ENCODE data around the gene SOD3. TPM values are rescaled to one million over a fixed set of nuclear protein-coding genes. Genes with fewer than 3 reads are reported as not detected.

Gene SOD3
- polyA plus RNA-seq, 4 donors = 10.0 to 20.4 (median 12.5) TPM

DNA sequence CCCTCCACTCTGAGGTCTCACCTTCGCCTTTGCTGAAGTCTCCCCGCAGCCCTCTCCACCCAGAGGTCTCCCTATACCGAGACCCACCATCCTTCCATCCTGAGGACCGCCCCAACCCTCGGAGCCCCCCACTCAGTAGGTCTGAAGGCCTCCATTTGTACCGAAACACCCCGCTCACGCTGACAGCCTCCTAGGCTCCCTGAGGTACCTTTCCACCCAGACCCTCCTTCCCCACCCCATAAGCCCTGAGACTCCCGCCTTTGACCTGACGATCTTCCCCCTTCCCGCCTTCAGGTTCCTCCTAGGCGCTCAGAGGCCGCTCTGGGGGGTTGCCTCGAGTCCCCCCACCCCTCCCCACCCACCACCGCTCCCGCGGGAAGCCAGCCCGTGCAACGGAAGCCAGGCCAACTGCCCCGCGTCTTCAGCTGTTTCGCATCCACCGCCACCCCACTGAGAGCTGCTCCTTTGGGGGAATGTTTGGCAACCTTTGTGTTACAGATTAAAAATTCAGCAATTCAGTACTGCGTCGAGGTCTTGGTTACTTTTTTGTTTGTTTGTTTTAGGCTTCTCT, 5.0 kb downstream of the SOD3 start:
- no peak for DNase-seq (ENCODE audit: low read depth in 4 of 4, low spot score in 3 of 4)

DNA sequence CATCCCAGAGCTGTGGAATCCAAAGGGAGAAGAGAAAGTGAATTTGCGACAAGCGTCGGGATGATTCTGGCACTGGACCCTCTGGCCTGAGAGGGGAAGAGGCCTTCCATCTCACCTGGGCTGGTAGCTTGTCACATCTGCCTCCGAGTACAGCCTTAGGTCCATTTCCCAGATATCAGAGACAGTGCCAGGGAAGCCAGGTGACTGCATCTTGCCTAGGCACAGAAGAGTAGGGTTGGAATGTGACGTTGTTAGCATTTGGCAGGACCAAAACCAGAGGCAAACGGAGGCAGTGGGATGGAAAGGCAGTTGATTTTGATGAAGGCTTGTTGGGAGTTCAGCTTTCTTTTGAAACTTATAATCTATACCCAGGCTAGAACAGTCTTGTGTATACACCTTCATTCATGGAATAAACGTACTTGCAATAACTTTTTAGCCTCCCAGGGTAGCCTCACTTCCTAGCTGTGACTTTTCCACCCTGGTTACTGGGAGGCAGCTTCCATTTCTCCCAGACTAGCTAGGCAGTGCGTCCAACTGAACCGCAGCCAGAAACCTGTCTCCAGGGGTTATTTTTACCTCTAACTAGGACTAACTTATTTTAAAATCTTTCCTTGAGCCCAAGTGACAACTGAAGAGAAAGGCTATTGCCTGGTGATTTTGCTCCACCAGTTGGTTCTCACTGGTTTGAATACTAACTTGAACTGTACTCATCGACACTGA, 5.9 kb downstream of the SOD3 start:
- no peak for DNase-seq (ENCODE audit: low read depth in 4 of 4, low spot score in 3 of 4)

DNA sequence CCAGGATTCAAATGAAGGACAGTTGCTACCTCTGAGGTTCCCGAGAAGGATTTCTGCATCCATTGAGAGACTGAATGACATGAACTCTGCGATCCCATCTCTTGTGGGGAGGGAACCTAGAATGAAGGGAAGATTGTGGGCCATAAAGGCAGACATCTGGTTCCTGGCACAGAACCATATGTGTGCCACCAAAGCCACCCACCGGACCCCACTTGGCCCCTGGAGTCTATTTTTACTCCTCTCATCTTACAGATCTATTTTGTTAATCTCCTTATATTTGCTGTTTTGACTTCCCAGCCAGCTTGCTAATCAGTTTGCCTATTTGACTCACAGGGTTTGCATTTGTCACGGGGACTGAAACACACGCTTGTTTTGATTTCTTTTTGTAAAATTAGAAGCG, 7.3 kb downstream of the SOD3 start:
- no peak for DNase-seq (ENCODE audit: low read depth in 4 of 4, low spot score in 3 of 4)

DNA sequence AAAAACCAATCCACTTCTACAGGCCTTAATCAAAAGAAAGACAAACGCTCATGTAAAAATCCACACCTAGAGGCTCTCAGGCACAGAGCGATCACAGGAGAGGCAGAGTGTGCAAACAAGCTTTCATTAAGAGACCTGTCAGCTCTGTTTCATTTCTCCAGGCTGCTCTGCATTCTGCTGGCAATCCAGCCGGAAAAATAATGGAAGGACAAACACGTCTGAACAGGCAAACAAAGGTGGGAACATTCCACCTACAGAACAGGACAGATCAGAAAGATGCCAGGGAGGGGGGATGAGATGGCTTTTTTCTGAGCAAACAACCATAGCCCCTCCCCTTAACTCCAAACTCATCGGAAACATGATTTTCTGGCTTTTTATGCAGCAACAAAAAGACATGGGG, 9.7 kb downstream of the SOD3 start:
- DNase-seq (ENCODE audit: low read depth in 4 of 4, low spot score in 3 of 4) = no peak

DNA sequence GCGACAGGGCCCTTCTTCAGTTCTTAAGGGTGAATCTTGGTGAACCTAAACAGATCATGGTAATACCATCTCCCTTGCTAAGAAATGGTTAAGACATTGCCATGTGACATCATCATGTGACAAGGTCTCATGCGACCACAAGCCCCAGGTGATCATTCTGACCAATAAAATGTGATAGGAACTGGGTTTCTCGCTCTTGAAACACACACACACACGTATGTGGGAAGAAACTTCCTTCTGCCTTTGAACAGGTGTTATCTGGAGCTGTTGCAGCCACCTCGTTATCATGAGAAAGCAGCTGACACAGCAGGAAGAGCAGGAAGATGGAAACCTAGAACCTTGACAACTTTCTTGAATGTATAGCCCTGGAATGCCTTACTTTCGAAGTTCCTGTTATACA, 10.2 kb downstream of the SOD3 start:
- DNase-seq (ENCODE audit: low read depth in 4 of 4, low spot score in 3 of 4) = no peak

DNA sequence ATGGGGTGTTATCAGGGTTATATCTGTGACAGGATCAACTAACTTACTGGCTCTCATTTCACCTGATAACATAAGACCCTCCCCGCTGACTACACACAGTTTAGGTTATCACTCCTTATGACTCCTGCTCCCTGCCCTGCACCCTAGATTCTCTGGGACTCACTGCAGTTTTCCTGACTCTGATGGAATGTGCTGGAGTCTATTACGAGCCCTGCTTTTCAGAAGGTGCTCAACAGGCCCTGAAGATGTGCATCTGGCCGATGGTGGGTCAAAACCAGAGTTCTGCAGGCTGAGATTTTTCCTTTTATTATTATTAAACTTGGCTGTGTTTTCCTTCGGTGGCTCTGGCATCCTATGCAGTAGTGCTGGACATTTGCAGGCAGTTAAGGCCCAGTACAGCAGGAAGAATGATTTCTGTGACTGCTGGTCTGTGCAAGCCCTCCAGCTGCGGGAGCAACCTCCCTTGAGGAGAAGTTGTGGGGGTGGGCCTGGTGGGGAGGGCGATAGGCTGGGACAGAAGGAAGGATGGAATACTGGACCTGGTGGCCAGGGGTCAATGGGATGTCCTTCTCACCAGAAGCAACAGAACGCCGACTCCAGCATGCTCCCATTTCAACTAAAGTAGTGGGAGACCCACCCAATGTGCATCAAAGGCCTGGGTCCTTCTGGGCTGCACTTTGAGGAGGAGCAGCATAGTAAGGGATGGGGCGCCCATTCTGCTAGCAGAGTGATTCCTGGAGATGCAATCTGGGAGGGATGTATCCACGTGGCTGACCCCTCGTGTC, 11.0 kb downstream of the SOD3 start:
- no peak for DNase-seq (ENCODE audit: low read depth in 4 of 4, low spot score in 3 of 4)

DNA sequence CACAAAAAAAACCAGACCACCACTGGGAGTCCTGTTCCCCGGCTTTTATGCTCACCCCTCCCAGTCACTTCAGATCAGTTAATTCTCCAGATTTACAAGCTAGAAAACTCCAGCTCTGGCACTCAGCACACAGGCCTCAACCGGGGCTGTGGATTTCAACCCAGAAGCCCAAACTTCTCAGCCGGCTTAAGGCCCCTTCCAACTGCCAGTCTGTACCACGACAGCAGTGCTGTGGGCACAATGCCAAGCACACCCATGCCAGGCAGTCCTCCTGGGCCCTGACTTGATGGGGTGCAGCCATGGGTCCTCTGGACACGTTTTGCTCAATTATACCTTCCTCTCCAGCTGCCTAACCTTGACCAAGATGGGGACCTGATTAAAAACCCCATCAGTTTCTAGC, 12.2 kb downstream of the SOD3 start:
- DNase-seq (ENCODE audit: low read depth in 4 of 4, low spot score in 3 of 4) = no peak

DNA sequence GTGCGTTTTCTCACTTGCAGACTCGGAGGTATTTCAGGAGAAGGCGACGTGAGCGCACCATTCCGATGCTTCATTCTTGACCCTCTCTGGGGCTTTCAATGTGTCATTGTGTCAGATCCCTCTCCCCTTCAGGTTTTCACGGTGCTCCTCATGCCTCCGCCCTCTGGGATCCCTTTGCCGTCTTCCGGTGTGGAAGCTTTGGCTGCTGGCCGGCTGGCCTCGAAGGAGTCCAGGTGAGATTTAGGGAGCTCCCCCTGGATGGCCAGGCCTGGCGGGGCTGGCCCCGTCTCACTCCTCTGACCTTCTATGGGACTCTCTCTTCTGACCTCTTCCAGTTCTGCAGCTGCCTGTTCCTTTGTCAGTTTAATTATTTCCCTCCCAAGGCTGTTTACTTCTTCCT, 12.9 kb downstream of the SOD3 start:
- DNase-seq (ENCODE audit: low read depth in 4 of 4, low spot score in 3 of 4) = no peak

DNA sequence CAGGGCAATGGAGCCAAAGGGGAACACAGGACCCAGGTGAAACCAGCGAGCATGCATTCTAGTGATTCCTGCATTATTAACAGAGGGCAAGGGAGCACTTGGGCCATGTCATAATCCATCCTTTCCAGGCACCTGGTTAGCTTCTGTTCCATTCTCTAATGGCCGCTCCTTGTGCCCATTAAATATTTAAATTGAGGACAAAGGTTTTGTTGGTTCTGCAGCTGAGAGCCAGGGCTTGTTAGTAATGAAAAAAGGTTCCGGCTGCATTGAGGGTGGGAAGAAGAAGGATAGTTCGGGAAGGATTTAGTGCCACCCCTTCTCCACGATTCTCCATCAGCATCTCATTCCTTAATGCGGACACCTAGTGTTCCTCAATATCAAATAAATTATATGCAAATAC, 13.6 kb downstream of the SOD3 start:
- DNase-seq (ENCODE audit: low read depth in 4 of 4, low spot score in 3 of 4) = no peak

DNA sequence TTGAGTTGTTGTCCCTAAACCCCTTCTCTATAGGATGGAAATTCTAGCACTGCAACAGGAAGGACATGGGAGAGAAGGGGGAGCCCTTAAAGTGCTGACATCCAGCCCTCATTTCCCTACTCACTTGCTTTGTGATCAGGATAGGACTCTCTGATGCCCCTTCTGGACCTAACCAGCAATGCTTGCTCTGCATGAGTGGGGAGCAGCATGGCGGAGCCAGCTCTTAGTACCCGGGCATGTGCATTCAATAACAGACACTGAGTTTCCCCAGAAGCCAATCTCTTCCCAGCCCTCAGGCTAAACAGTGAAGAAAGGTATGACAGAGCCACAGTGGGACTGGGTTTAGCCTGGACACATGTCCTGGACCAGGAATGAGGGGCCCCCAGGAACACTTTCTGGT, 14.0 kb downstream of the SOD3 start:
- no peak for DNase-seq (ENCODE audit: low read depth in 4 of 4, low spot score in 3 of 4)

DNA sequence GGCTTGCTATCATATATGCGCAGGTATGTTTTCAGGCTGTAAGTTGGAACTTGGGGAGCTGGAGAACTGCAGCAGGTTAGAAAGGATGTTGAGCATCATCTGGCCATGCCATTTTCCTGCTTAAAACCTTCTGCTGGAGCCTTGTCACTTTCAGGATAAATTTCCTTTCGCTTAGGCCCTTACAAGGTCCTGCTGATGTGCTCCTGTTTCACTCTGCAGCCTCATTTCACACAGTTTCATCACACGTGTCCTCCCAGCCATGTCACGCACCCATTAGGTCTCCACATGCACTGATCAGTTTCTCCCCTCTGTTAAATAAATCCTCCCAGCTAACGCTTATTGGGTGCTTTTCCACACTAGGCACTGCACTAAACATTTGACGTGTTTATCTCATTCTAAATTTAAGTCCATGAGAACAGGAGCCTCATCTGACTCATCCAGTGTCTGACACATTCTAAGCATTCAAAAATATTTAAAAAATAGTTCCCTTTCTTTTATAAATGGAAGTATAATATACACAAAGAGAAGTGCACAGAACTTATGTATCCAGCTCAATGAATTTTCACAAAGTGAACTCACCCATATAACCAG, 14.5 kb downstream of the SOD3 start:
- DNase-seq (ENCODE audit: low read depth in 4 of 4, low spot score in 3 of 4) = no peak

DNA sequence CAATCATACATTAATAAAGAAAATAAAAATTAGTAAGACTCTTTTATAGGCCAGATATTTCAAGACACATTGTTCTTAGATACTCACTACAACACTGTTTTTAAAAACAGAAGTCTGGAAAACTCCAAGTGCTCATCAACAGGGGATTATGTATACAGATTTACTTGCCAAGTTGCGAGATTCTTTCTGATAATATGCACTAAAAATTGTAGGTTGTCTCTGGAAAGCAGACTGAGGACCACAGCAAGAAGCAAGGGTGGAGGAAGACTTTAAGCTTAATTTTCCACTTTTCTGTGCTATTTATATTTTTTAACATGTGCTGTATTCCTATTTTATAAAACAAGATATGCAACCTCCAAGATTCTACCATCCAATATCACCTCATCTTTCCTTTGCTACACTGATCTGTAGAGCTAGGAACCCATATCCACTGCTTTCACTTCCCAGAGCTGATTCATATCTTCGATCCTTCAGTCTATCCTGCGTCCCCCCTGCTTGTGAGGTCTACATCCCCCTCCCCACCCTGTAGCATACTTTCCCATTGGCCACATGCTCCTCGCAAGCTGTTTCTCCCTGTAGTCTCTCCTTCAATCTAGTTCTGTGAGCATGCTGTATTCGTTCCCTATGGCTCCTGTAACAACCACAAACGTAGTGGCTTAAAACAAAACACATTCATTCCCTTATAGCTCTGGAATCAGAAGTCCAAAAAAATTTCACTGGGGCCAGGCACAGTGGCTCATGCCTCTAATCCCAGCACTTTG, 15.7 kb downstream of the SOD3 start:
- no peak for DNase-seq (ENCODE audit: low read depth in 4 of 4, low spot score in 3 of 4)

DNA sequence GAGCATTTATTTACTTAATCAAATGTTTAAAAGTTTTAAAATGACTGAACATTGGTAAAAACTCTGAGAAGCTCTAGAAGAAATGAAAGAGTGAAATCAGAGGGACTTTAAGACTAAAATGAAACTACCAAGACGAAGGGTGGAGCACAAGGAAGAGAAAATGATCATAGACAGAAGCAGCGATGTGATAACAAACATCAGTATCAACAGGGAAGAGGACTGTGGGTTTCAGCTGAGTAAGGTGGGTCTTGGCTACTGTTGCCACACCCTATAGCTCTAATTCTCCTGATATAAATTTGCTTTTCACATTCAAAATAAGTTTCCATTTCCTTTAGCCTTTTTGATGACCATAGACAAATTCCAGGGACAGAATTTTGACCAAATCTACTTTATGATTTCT, 18.4 kb downstream of the SOD3 start:
- DNase-seq (ENCODE audit: low read depth in 4 of 4, low spot score in 3 of 4) = no peak

DNA sequence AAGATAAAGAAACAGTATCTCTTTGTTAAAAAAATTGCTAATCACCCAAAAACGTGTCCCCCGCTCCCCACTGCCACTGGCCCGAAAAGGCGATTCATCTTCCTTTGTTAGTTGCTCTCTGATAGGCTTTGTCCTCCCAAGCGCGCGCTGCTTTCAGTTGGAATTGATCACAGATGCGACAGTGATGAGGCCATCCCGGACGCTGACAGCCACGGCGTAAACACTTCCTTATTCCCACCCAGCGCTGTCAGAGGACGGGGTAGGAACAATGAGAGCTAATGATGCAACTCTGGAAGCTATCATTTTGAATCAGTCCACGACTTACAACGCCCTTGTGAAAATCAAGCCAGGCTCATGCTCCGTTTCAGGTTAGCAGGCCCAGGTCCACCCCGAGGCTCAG, 21.4 kb downstream of the SOD3 start:
- DNase-seq (ENCODE audit: low read depth in 4 of 4, low spot score in 3 of 4) = no peak

DNA sequence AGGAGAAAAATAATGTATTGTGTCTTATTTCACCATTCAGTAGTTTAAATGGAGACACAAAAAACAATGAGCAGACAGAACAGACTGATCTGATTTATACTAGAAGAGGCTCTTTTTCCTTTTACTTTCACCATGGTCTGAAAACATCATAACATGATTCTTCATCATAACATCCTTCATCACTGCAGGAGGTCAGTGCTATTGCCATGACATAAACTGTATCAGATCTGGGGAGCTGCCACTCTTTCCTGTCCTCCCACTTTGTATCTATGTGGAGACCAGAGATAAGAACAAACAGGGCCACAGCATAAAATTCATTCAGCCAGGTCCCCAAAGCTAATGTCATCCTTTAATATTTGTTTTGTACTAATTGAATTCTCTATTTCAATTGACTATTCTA, 25.2 kb downstream of the SOD3 start:
- no peak for DNase-seq (ENCODE audit: low read depth in 4 of 4, low spot score in 3 of 4)

DNA sequence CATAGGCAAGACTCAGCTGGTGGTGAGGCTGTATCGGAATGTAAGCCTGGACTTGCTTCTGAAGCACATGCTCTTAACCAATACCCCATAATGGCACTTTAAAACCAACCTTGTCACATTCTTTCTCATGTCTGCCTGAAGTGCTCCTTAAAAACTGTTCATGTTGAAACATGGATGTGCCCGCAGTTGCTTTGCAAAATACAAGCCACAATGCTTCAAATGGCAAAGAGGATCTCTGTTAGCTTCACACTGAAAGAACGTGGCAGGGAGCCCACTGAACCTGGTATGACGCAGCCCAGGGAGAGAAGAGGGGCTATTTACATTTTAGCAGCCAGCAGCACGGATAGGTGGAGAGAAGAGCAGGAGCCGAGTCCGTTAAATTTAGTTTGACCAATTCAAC, 29.3 kb downstream of the SOD3 start:
- DNase-seq (ENCODE audit: low read depth in 4 of 4, low spot score in 3 of 4) = no peak

DNA sequence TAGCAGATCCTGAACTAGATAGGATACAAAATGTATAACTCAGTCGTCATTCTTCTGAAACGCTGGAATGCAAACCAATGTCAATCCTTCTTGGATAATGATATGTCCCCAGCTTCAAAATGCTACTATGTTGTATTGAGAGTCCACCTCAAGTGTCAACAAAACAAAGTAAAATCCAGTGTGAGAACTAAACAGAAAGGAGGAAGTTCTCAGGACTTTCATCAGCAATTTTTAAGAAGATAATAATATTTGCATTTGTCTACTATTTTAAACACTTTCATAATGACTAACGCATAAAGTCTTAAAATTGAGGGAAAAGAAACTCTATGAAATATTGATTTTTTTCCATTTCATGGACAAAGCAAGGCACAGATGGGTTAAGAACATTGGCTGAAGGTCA, 36.3 kb downstream of the SOD3 start:
- DNase-seq (ENCODE audit: low read depth in 4 of 4, low spot score in 3 of 4) = no peak

DNA sequence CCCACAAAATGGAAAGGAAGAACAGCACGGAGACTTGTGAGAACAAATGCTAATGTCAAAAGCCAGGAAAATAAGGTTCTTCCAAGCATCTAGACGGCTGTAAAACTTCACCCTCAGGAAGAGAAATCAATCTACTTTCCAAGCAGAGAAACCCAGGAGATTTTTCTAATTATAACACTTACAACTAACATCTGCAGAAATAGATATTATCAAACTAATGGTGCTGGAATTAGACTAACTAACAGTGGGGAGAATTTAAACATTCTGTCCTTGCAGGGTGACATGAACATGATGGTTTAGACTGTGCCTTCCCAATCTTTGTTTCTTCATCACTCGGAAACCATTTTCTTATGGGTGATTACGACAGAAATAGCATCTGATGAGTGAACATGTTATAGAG, 40.3 kb downstream of the SOD3 start:
- DNase-seq (ENCODE audit: low read depth in 4 of 4, low spot score in 3 of 4) = no peak

DNA sequence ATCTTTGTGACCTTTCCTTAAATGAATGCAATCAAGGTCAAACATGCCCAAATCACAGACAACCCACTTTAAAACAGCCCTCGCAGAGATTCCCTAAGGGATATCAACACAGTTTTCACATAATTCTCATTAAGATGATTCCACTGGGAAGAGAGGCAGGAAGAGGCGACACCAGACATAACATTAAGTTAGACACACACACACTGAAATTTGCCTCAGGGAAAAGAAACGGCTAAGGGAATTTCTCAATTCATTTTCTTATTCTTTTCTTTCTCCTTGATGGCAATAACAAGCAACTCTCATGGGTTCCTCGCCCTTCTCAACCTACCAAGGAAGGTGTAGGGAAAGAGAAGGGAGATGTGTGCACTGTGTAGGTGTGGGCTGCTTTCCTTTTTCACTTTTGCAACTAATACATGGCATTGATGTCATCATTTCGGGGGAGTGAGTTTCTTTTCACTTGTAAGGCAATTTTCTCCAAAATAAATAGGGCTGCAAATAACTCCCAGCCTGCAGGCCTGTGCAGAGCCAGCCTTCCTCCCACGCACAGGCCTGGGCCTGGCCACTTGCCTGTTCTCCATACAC, 41.4 kb downstream of the SOD3 start:
- DNase-seq (ENCODE audit: low read depth in 4 of 4, low spot score in 3 of 4) = no peak

DNA sequence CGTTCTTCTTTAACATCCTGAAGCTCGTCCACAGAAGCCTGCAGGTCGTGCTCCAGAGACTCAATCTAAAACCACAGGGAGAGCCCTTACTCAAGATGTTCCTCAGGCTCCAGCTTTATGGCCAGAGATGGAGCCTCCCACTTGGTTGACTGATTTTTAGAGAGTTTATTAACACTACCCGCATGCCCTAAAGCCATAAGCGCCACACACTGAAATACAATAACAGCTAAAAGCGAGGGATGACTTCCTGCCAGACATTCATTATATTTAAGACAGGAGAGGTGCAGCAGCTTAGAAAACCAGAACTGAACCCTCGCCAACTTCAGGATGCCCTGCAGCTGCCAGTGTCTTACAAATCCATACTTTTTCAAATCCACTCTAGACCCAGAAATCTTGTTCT, 42.0 kb downstream of the SOD3 start:
- no peak for DNase-seq (ENCODE audit: low read depth in 4 of 4, low spot score in 3 of 4)

DNA sequence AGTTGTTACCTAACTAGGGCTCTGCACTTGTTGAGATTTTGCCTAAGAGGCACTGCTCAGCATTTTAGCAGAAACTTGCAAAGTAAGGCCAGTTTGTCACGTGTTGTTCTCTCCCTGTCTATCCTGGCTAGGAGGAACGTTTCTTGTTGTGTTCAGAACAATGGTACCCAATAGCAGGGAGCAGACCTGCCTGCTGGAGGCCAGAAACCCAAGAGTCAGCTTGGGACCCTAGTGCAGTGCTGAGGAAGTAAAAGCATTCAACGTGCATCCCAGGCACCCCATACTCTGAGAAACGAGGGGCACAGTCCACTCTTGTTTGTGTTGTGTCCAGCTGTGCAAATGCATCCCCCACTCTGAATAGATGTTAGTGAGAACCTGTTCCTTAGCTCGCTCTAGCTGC, 42.4 kb downstream of the SOD3 start:
- DNase-seq (ENCODE audit: low read depth in 4 of 4, low spot score in 3 of 4) = no peak
